Uterus (tissue), 4 donors: Measurements from ENCODE around the gene NRXN2. TPM values are rescaled to one million over a fixed set of nuclear protein-coding genes. Genes with fewer than 3 reads are reported as not detected.
A peak's percentile ranks its signal among the peaks of the same experiment; 100 is the strongest.

Experiments used
- DNase-seq, 2 donors: peaks; one replicate each; pipeline ENCODE4 v3.0.0-alpha.2; 2019 to 2020
- H3K27ac ChIP-seq, 2 donors: fragments of 200-600 bp; sonication (generic); 1 replicate in 1 of 2; 2 replicates in 1 of 2; pipeline ENCODE4 v1.5.1; 2016 to 2018
- H3K27me3 ChIP-seq, 2 donors: fragments of 200-600 bp; sonication (generic); one replicate each; pipeline ENCODE4 v1.5.1; 2018 to 2019; ENCODE audit warnings: control low read depth in 1 of 2
- H3K36me3 ChIP-seq, 2 donors: fragments of 200-600 bp; sonication (generic); one replicate each; pipeline ENCODE4 v1.5.1; 2019; ENCODE audit warnings: control low read depth in 1 of 2
- H3K4me1 ChIP-seq, 2 donors: fragments of 200-600 bp; sonication (generic); one replicate each; pipeline ENCODE4 v1.5.1; 2018 to 2019; ENCODE audit warnings: control low read depth in 1 of 2
- H3K4me3 ChIP-seq, 2 donors: fragments of 200-600 bp; sonication (generic); 1 replicate in 1 of 2; 2 replicates in 1 of 2; pipeline ENCODE4 v1.5.1; 2018 to 2019; ENCODE audit warnings: mild to moderate bottlenecking in 1 of 2
- H3K9me3 ChIP-seq, 2 donors: fragments of 200-600 bp; sonication (generic); one replicate each; pipeline ENCODE4 v1.5.1; 2019; ENCODE audit warnings: control low read depth in 1 of 2
- CTCF ChIP-seq, 4 experiments: fragments of 200-600 bp in 2 of 4; fragments of 450-650 bp in 2 of 4; sonication (generic) in 2 of 4; IDR thresholded peaks; one replicate each; pipeline ENCODE4 v1.5.1; 2016 to 2019; ENCODE audit warnings: antibody characterized with exemption in 4 of 4, mild to moderate bottlenecking in 2 of 4, moderate library complexity in 1 of 4
- POLR2A ChIP-seq, 2 donors: fragments of 450-650 bp; IDR thresholded peaks; one replicate each; pipeline ENCODE4 v1.6.1; 2016; ENCODE audit warnings: antibody characterized with exemption in 2 of 2, mild to moderate bottlenecking in 1 of 2, moderate library complexity in 1 of 2
- intact Hi-C: fragments of 100-400 bp; cut with DNase I; formaldehyde crosslinking; loops from one replicate; pipeline ENCODE4 v1.15.1; 2023; ENCODE audit warnings: low total_unique reads
- total RNA-seq, 4 donors: library from RNA; depleted of rRNA in 3 of 4; stranded (reverse); fragments of >200 nt in 3 of 4; gene quantifications; one replicate each; pipeline versions ENCODE4 v1.1.0 to v1.2.4, GENCODE V29; 2014 to 2023
- donor health status: DM: yes; HTN: yes; CAD: no.

NRXN2 gene
- total RNA-seq, 4 donors from 2014 or later = 0.88 to 48.4 (median 12.6) TPM

GRCh38 chr11:64619811-64620380, 103.1 kb downstream of the NRXN2 start:
- no peak for TF ChIP-seq POLR2A (IDR thresholded peaks at IDR 0.05)
- no peak for TF ChIP-seq CTCF (IDR thresholded peaks at IDR 0.05)
- H3K27me3 ChIP-seq = no peaks in the 10 kb centered on the region
- peak; percentile 86 to 94 for DNase-seq
- intact Hi-C loops = no loop called here
- no peaks in the 10 kb centered on the region for H3K36me3 ChIP-seq
- H3K4me1 ChIP-seq = peaks cover 0 to 12% of the 10 kb centered on the region in 2 donors
- H3K9me3 ChIP-seq = no peaks in the 10 kb centered on the region
- peak overlapping the region in 1 of 2 donors; percentile 19 for H3K4me3 ChIP-seq
- H3K27ac ChIP-seq = peak overlapping the region; percentile 85 to 92

- Histone ChIP-seq H3K4me1 (peaks cover 0 to 12% of the 10 kb centered on the region in 2 donors), H3K9me3 (no peaks in the 10 kb centered on the region), H3K36me3 (no peaks in the 10 kb centered on the region), H3K4me3 (peak overlapping the region in 1 of 2 donors; percentile 19), H3K27ac (peak overlapping the region; percentile 85 to 92), H3K27me3 (no peaks in the 10 kb centered on the region)
- no peak for DNase-seq
- intact Hi-C loops = no loop called here
- no peak for TF ChIP-seq CTCF (IDR thresholded peaks at IDR 0.05)
- TF ChIP-seq POLR2A (IDR thresholded peaks at IDR 0.05) = no peak
Measured at GRCh38 chr11:64619196-64619595, 103.8 kb downstream of the NRXN2 start.

- Histone ChIP-seq H3K36me3 (no peaks in the 10 kb centered on the region), H3K9me3 (no peaks in the 10 kb centered on the region), H3K27ac (no peak overlapping the region), H3K4me1 (peaks cover 0 to 12% of the 10 kb centered on the region in 2 donors), H3K27me3 (no peaks in the 10 kb centered on the region), H3K4me3 (no peak overlapping the region)
- intact Hi-C loops = no loop called here
- no peak for TF ChIP-seq POLR2A (IDR thresholded peaks at IDR 0.05)
- no peak for TF ChIP-seq CTCF (IDR thresholded peaks at IDR 0.05)
- DNase-seq = no peak
Measured at GRCh38 chr11:64616817-64617216, 106.2 kb downstream of the NRXN2 start.

GRCh38 chr11:64614917-64615316, 108.1 kb downstream of the NRXN2 start:
- Histone ChIP-seq H3K27ac (no peak overlapping the region), H3K4me1 (peaks cover 0 to under 1% of the 10 kb centered on the region in 2 donors), H3K9me3 (no peaks in the 10 kb centered on the region), H3K27me3 (no peaks in the 10 kb centered on the region), H3K4me3 (no peak overlapping the region), H3K36me3 (no peaks in the 10 kb centered on the region)
- TF ChIP-seq POLR2A (IDR thresholded peaks at IDR 0.05) (no peak), CTCF (IDR thresholded peaks at IDR 0.05) (no peak)
- no peak for DNase-seq
- intact Hi-C loops = no loop called here

- intact Hi-C loops = no loop called here
- H3K36me3 ChIP-seq = no peaks in the 10 kb centered on the region
- H3K27ac ChIP-seq = no peak overlapping the region
- no peak for DNase-seq
- TF ChIP-seq POLR2A (IDR thresholded peaks at IDR 0.05) = no peak
- no peak for TF ChIP-seq CTCF (IDR thresholded peaks at IDR 0.05)
- no peaks in the 10 kb centered on the region for H3K9me3 ChIP-seq
- H3K4me1 ChIP-seq = no peaks in the 10 kb centered on the region
- no peaks in the 10 kb centered on the region for H3K27me3 ChIP-seq
- H3K4me3 ChIP-seq = no peak overlapping the region
Measured at GRCh38 chr11:64613648-64614047, 109.3 kb downstream of the NRXN2 start.
